ENCODE results near the gene KIAA1549.

The KIAA1549 gene

GRCh38 chr7:138849701-138850100, 131.5 kb downstream of the KIAA1549 start:
- in situ Hi-C loops (cut with MboI; ENCODE audit: low sequenced_read_pairs, unreplicated experiment): no loop called here
- no peak for DNase-seq (ENCODE audit: low spot score)

GRCh38 chr7:138848056-138848980, 132.9 kb downstream of the KIAA1549 start:
- TF ChIP-seq CTCF (IDR thresholded peaks at IDR 0.05; ENCODE audit: borderline replicate concordance, control extremely low read depth, extremely low read depth, insufficient read depth, missing control alignments): no peak
- in situ Hi-C loops (cut with MboI; ENCODE audit: low sequenced_read_pairs, unreplicated experiment): no loop called here
- no peak for DNase-seq (ENCODE audit: low spot score)

More at GRCh38 chr7:138849701-138850100, 131.5 kb downstream of the KIAA1549 start:
- no peak for TF ChIP-seq CTCF (IDR thresholded peaks at IDR 0.05; ENCODE audit: borderline replicate concordance, control extremely low read depth, extremely low read depth, insufficient read depth, missing control alignments)

- in situ Hi-C loops (cut with MboI; ENCODE audit: low sequenced_read_pairs, unreplicated experiment): no loop called here
- DNase-seq (ENCODE audit: low spot score): no peak
- TF ChIP-seq CTCF (IDR thresholded peaks at IDR 0.05; ENCODE audit: borderline replicate concordance, control extremely low read depth, extremely low read depth, insufficient read depth, missing control alignments): no peak
Measured at GRCh38 chr7:138845711-138846110, 135.5 kb downstream of the KIAA1549 start.

GRCh38 chr7:138843632-138844580, 137.3 kb downstream of the KIAA1549 start:
- in situ Hi-C loops (cut with MboI; ENCODE audit: low sequenced_read_pairs, unreplicated experiment): no loop called here
- no peak for DNase-seq (ENCODE audit: low spot score)
- no peak for TF ChIP-seq CTCF (IDR thresholded peaks at IDR 0.05; ENCODE audit: borderline replicate concordance, control extremely low read depth, extremely low read depth, insufficient read depth, missing control alignments)

GRCh38 chr7:138842111-138842510, 139.1 kb downstream of the KIAA1549 start:
- in situ Hi-C loops (cut with MboI; ENCODE audit: low sequenced_read_pairs, unreplicated experiment): no loop called here
- no peak for TF ChIP-seq CTCF (IDR thresholded peaks at IDR 0.05; ENCODE audit: borderline replicate concordance, control extremely low read depth, extremely low read depth, insufficient read depth, missing control alignments)
- DNase-seq (ENCODE audit: low spot score): no peak

GRCh38 chr7:138838166-138838565, 143.0 kb downstream of the KIAA1549 start:
- DNase-seq (ENCODE audit: low spot score): no peak
- no peak for TF ChIP-seq CTCF (IDR thresholded peaks at IDR 0.05; ENCODE audit: borderline replicate concordance, control extremely low read depth, extremely low read depth, insufficient read depth, missing control alignments)
- in situ Hi-C loops (cut with MboI; ENCODE audit: low sequenced_read_pairs, unreplicated experiment): no loop called here
